SK-N-SH treated with all-trans-retinoic acid at 6 μM for 48 hours (cell line): ENCODE measurements around the gene IKZF2.

ENCODE experiments used
- ARNTL ChIP-seq: fragments of 450-650 bp; formaldehyde crosslinking; IDR thresholded peaks from 2 replicates; pipeline ENCODE4 v1.5.0; 2020; ENCODE audit warnings: low read depth, mild to moderate bottlenecking, moderate library complexity, borderline replicate concordance
- CSDC2 ChIP-seq: fragments of 250-450 bp; sonication (Bioruptor Pico); IDR thresholded peaks from 2 replicates; pipeline ENCODE4 v1.5.0; 2020; ENCODE audit warnings: mild to moderate bottlenecking, moderate library complexity
- ISL1 ChIP-seq: fragments of 250-450 bp; sonication (Bioruptor Pico); IDR thresholded peaks from 2 replicates; pipeline ENCODE4 v2.1.2; 2022; ENCODE audit warnings: mild to moderate bottlenecking, moderate library complexity
- OSR1 ChIP-seq: fragments of 250-450 bp; sonication (Bioruptor Pico); IDR thresholded peaks from 2 replicates; pipeline ENCODE4 v1.8.0; 2022; ENCODE audit warnings: moderate library complexity, mild to moderate bottlenecking, inconsistent platforms
- RARB ChIP-seq: fragments of 250-450 bp; sonication (Bioruptor Pico); IDR thresholded peaks from 2 replicates; pipeline ENCODE4 v1.8.0; 2021; ENCODE audit warnings: mild to moderate bottlenecking, moderate library complexity
- SNAI2 ChIP-seq: fragments of 250-450 bp; sonication (Bioruptor Pico); IDR thresholded peaks from 2 replicates; pipeline ENCODE4 v1.5.0; 2020; ENCODE audit warnings: mild to moderate bottlenecking, moderate library complexity
- ZC3H10 ChIP-seq: fragments of 250-450 bp; sonication (Bioruptor Pico); IDR thresholded peaks from 2 replicates; pipeline ENCODE4 v1.5.1; 2021; ENCODE audit warnings: mild to moderate bottlenecking, moderate library complexity
- ZFP3 ChIP-seq: fragments of 250-450 bp; sonication (Bioruptor Pico); IDR thresholded peaks from 2 replicates; pipeline ENCODE4 v1.5.0; 2020; ENCODE audit warnings: mild to moderate bottlenecking, moderate library complexity
- ZFP30 ChIP-seq: fragments of 450-650 bp; formaldehyde crosslinking; IDR thresholded peaks from 2 replicates; pipeline ENCODE4 v1.5.0; 2022; ENCODE audit warnings: mild to moderate bottlenecking, moderate library complexity
- ZNF565 ChIP-seq: fragments of 450-650 bp; formaldehyde crosslinking; conservative IDR thresholded peaks from 2 replicates; pipeline ENCODE4 v1.5.0; 2020; ENCODE audit warnings: low read depth, mild to moderate bottlenecking, moderate library complexity
- ZNF8 ChIP-seq: fragments of 450-650 bp; formaldehyde crosslinking; IDR thresholded peaks from 2 replicates; pipeline ENCODE4 v1.5.0; 2020; ENCODE audit warnings: mild to moderate bottlenecking, moderate library complexity
- TF ChIP-seq, protein P1 (sequence below): fragments of 250-450 bp; sonication (Bioruptor Pico); IDR thresholded peaks from 2 replicates; pipeline ENCODE4 v1.5.1; 2020; ENCODE audit warnings: low read depth, mild to moderate bottlenecking, moderate library complexity
- TF ChIP-seq, protein P2 (sequence below): fragments of 250-450 bp; sonication (Bioruptor Pico); IDR thresholded peaks from 2 replicates; pipeline ENCODE4 v1.5.1; 2021; ENCODE audit warnings: mild to moderate bottlenecking, moderate library complexity
- TF ChIP-seq, protein P3 (sequence below): fragments of 250-450 bp; sonication (Bioruptor Pico); IDR thresholded peaks from 2 replicates; pipeline ENCODE4 v1.8.0; 2021; ENCODE audit warnings: low read depth, mild to moderate bottlenecking, moderate library complexity, borderline replicate concordance

DNA sequence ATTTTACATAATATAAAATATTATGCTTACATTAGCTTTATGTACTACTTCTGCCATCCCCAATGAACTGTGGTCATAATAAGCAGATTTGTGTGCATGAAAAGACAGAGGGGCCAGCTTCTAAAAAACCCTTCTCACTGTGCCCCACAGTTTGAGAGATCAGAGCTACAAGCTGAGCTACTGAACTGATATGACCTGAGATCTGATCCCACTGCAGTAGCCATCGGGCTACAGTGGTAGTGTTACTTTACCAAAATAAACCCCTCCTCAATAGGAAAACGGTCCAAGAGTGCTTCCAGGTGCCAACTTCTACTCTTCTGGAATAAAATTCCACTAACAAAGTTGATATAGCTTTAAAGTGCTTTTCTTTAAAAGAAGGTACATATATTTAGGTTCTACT, 43.1 kb downstream of the IKZF2 start:
- TF ChIP-seq, protein P1, sequence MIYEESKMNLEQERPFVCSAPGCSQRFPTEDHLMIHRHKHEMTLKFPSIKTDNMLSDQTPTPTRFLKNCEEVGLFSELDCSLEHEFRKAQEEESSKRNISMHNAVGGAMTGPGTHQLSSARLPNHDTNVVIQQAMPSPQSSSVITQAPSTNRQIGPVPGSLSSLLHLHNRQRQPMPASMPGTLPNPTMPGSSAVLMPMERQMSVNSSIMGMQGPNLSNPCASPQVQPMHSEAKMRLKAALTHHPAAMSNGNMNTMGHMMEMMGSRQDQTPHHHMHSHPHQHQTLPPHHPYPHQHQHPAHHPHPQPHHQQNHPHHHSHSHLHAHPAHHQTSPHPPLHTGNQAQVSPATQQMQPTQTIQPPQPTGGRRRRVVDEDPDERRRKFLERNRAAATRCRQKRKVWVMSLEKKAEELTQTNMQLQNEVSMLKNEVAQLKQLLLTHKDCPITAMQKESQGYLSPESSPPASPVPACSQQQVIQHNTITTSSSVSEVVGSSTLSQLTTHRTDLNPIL (CRISPR knock-in tag) = no peak
- no peak for TF ChIP-seq RARB (CRISPR knock-in tag)
- no peak for TF ChIP-seq ISL1 (CRISPR knock-in tag)
- TF ChIP-seq, protein P2, sequence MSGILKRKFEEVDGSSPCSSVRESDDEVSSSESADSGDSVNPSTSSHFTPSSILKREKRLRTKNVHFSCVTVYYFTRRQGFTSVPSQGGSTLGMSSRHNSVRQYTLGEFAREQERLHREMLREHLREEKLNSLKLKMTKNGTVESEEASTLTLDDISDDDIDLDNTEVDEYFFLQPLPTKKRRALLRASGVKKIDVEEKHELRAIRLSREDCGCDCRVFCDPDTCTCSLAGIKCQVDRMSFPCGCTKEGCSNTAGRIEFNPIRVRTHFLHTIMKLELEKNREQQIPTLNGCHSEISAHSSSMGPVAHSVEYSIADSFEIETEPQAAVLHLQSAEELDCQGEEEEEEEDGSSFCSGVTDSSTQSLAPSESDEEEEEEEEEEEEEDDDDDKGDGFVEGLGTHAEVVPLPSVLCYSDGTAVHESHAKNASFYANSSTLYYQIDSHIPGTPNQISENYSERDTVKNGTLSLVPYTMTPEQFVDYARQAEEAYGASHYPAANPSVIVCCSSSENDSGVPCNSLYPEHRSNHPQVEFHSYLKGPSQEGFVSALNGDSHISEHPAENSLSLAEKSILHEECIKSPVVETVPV (CRISPR knock-in tag) = no peak
- TF ChIP-seq, protein P3, sequence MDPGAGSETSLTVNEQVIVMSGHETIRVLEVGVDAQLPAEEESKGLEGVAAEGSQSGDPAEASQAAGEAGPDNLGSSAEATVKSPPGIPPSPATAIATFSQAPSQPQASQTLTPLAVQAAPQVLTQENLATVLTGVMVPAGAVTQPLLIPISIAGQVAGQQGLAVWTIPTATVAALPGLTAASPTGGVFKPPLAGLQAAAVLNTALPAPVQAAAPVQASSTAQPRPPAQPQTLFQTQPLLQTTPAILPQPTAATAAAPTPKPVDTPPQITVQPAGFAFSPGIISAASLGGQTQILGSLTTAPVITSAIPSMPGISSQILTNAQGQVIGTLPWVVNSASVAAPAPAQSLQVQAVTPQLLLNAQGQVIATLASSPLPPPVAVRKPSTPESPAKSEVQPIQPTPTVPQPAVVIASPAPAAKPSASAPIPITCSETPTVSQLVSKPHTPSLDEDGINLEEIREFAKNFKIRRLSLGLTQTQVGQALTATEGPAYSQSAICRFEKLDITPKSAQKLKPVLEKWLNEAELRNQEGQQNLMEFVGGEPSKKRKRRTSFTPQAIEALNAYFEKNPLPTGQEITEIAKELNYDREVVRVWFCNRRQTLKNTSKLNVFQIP = no peak
- no peak for TF ChIP-seq CSDC2 (CRISPR knock-in tag)
- no peak for TF ChIP-seq ARNTL (CRISPR knock-in tag)
- no peak for TF ChIP-seq ZNF8 (CRISPR knock-in tag)
- TF ChIP-seq ZFP30 = no peak
- TF ChIP-seq SNAI2 = no peak
- TF ChIP-seq ZC3H10 (CRISPR knock-in tag) = no peak
- TF ChIP-seq ZFP3 (CRISPR knock-in tag) = no peak
- no peak for TF ChIP-seq OSR1 (CRISPR knock-in tag)
- no peak for TF ChIP-seq ZNF565 (CRISPR knock-in tag)
